NB4 (cell line): Measurements from ENCODE around the gene EDIL3.

ENCODE experiments used
- POLR2A ChIP-seq: IDR thresholded peaks from 2 replicates; pipeline ENCODE4 v1.6.1; 2011; ENCODE audit warnings: mild to moderate bottlenecking; ENCODE audit not compliant: insufficient read length; ENCODE audit errors: extremely low read depth
- TF ChIP-seq, protein P1 (sequence below): IDR thresholded peaks from one replicate; pipeline ENCODE4 v1.5.1; 2012; ENCODE audit warnings: low read depth, low read length
- TF ChIP-seq, protein P2 (sequence below): IDR thresholded peaks from 2 replicates; pipeline ENCODE4 v1.6.1; 2011; ENCODE audit warnings: low read depth, low read length

GRCh38 chr5:84184857-84185256, 199.8 kb downstream of the EDIL3 start:
- TF ChIP-seq, protein P1, sequence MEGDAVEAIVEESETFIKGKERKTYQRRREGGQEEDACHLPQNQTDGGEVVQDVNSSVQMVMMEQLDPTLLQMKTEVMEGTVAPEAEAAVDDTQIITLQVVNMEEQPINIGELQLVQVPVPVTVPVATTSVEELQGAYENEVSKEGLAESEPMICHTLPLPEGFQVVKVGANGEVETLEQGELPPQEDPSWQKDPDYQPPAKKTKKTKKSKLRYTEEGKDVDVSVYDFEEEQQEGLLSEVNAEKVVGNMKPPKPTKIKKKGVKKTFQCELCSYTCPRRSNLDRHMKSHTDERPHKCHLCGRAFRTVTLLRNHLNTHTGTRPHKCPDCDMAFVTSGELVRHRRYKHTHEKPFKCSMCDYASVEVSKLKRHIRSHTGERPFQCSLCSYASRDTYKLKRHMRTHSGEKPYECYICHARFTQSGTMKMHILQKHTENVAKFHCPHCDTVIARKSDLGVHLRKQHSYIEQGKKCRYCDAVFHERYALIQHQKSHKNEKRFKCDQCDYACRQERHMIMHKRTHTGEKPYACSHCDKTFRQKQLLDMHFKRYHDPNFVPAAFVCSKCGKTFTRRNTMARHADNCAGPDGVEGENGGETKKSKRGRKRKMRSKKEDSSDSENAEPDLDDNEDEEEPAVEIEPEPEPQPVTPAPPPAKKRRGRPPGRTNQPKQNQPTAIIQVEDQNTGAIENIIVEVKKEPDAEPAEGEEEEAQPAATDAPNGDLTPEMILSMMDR, result no peak
- TF ChIP-seq POLR2A, result no peak
- TF ChIP-seq, protein P2, sequence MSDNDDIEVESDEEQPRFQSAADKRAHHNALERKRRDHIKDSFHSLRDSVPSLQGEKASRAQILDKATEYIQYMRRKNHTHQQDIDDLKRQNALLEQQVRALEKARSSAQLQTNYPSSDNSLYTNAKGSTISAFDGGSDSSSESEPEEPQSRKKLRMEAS, result no peak
